Right lobe of liver (tissue), 6 donors: ENCODE results near the gene LRP2. TPM values are rescaled to one million over a fixed set of nuclear protein-coding genes. Genes with fewer than 3 reads are reported as not detected.

Experiments
- ATAC-seq, 4 donors: fragments of 200-7000 bp; cut with Tn5 transposase; one replicate each; pipeline ENCODE4 v1.9.1; 2020; ENCODE audit warnings: mild to moderate bottlenecking in 4 of 4, moderate library complexity in 4 of 4
- DNase-seq, 3 donors: peaks; one replicate each; pipeline ENCODE4 v3.0.0-alpha.2; 2020
- H3K27ac ChIP-seq, 3 donors: fragments of 200-600 bp; one replicate each; pipeline ENCODE4 v1.8.0; 2022
- H3K27me3 ChIP-seq, 2 donors: fragments of 200-600 bp; one replicate each; pipeline ENCODE4 v1.8.0; 2022
- H3K36me3 ChIP-seq, 4 donors: fragments of 200-600 bp; sonication (generic) in 1 of 4; one replicate each; pipeline versions ENCODE4 v1.5.1 to v1.8.0; 2017 to 2022; ENCODE audit warnings: control low read depth in 1 of 4
- H3K4me1 ChIP-seq, 4 donors: fragments of 200-600 bp; sonication (generic) in 1 of 4; one replicate each; pipeline versions ENCODE4 v1.5.1 to v1.8.0; 2017 to 2022; ENCODE audit warnings: control low read depth in 1 of 4
- H3K4me3 ChIP-seq, 3 donors: fragments of 200-600 bp; one replicate each; pipeline ENCODE4 v1.8.0; 2022
- H3K9me3 ChIP-seq, 4 donors: fragments of 200-600 bp; sonication (generic) in 1 of 4; one replicate each; pipeline versions ENCODE4 v1.5.1 to v1.8.0; 2017 to 2022; ENCODE audit warnings: control low read depth in 1 of 4
- POLR2A ChIP-seq: fragments of 450-650 bp; IDR thresholded peaks from one replicate; pipeline ENCODE4 v1.6.1; 2017; ENCODE audit warnings: antibody characterized with exemption, mild to moderate bottlenecking
- WGBS: methylation state at CpG from one replicate; pipeline ENCODE4 v1.1.6; 2018; ENCODE audit warnings: low coverage, low lambda C conversion rate; ENCODE audit not compliant: insufficient coverage; ENCODE audit errors: missing lambda C conversion rate; 5-methylcytosine and 5-hydroxymethylcytosine counted together
- intact Hi-C, 2 donors: fragments of 100-400 bp; cut with DNase I; formaldehyde crosslinking; loops; one replicate each; pipeline versions ENCODE4 v1.11.2 to v1.14.1; 2022
- total RNA-seq, 6 experiments: library from RNA; depleted of rRNA in 2 of 6; stranded (reverse); fragments of >200 nt in 2 of 6; fragmentation: NEBNext Ultra II Directional in 3 of 6; extraction: Animal tissue kit (Norgen Biotek cat#: 25700) in 3 of 6; gene quantifications; one replicate each; pipeline versions ENCODE4 v1.1.0 to v1.2.4, GENCODE V29; 2016 to 2023
- TF ChIP-seq, protein P1 (sequence below), 4 donors: fragments of 200-600 bp in 3 of 4; fragments of 450-650 bp in 1 of 4; IDR thresholded peaks; one replicate each; pipeline versions ENCODE4 v1.5.1 to v1.8.0; 2016 to 2022; ENCODE audit warnings: antibody characterized with exemption in 4 of 4, mild to moderate bottlenecking in 2 of 4
- donor health status: DM: no; HTN: yes; CAD: no.
- donor health status: DM: no; HTN: no; CAD: no.
- donor health status: DM: no; HTN: no; CAD: no.
- donor health status: DM: no; HTN: yes; CAD: no.
- donor health status: DM: no; HTN: yes; CAD: no.

Gene LRP2
- total RNA-seq, 6 experiments from 2014 or later: 0.51 to 4.4 (median 1.0) TPM

DNA sequence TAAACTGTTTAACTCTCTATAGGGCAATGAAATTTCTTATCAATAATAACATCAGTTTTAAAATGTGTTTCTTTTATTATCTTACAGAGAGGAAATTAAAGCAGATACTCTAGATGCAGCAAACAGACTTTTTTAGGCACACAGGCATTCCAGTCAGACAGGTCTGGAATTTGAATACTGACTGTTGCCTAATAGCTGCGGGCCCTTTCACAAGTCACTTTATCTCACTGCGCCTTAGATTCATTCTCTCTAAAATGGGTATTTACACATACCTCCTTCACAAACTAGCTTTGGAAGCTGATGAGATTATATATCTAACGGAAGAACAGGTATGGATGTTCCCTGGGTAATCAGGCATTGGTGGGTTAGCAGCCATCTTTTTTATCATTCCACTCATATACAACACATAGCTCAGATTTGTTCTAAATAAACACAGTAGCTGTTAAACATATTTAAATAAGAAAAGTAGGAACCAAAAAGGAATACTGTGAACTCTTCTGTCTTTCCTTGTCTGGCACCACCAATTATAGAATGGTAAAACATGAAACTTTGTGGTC, 104.2 kb downstream of the LRP2 start:
- peak in 2 of 4 donors; percentile 31 to 62 for ATAC-seq
- 48% methylated on average over 3 of the region's 3 CpGs for WGBS

DNA sequence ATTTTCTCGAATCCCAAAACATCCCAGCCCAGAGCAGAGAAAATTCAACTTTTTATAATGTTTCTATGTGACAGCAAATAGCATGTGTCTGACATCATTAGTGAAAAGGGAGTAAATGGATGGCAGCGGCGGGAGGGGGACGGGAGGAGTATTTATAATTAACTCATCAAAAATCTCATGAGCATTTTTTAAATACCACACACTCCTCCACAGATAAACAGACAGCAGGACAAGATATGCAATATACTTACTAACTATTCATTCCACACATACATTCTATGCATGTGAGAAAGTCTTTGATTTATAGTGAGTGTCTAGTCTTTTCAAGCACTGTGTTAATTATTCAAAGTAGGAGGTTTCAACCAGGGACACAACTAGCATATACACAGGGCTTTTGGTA, 107.6 kb downstream of the LRP2 start:
- no peak for ATAC-seq
- no peak for TF ChIP-seq POLR2A
- TF ChIP-seq, protein P1, sequence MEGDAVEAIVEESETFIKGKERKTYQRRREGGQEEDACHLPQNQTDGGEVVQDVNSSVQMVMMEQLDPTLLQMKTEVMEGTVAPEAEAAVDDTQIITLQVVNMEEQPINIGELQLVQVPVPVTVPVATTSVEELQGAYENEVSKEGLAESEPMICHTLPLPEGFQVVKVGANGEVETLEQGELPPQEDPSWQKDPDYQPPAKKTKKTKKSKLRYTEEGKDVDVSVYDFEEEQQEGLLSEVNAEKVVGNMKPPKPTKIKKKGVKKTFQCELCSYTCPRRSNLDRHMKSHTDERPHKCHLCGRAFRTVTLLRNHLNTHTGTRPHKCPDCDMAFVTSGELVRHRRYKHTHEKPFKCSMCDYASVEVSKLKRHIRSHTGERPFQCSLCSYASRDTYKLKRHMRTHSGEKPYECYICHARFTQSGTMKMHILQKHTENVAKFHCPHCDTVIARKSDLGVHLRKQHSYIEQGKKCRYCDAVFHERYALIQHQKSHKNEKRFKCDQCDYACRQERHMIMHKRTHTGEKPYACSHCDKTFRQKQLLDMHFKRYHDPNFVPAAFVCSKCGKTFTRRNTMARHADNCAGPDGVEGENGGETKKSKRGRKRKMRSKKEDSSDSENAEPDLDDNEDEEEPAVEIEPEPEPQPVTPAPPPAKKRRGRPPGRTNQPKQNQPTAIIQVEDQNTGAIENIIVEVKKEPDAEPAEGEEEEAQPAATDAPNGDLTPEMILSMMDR (IDR thresholded peaks at IDR 0.05): no peak
- no peaks in the 10 kb centered on the region for H3K27me3 ChIP-seq
- H3K4me3 ChIP-seq: no peak overlapping the region
- intact Hi-C loops: no loop called here
- WGBS: 60% methylated on average over 4 of the region's 4 CpGs
- H3K4me1 ChIP-seq: no peaks in the 10 kb centered on the region
- no peak overlapping the region for H3K27ac ChIP-seq
- no peaks in the 10 kb centered on the region for H3K36me3 ChIP-seq
- no peaks in the 10 kb centered on the region for H3K9me3 ChIP-seq
- no peak for DNase-seq

More for the DNA sequence above, 104.2 kb downstream of the LRP2 start:
- Histone ChIP-seq H3K27ac (no peak overlapping the region), H3K27me3 (no peaks in the 10 kb centered on the region), H3K4me1 (no peaks in the 10 kb centered on the region), H3K36me3 (no peaks in the 10 kb centered on the region), H3K9me3 (no peaks in the 10 kb centered on the region), H3K4me3 (no peak overlapping the region)
- intact Hi-C loops: no loop called here
- no peak for DNase-seq
- TF ChIP-seq POLR2A: no peak

DNA sequence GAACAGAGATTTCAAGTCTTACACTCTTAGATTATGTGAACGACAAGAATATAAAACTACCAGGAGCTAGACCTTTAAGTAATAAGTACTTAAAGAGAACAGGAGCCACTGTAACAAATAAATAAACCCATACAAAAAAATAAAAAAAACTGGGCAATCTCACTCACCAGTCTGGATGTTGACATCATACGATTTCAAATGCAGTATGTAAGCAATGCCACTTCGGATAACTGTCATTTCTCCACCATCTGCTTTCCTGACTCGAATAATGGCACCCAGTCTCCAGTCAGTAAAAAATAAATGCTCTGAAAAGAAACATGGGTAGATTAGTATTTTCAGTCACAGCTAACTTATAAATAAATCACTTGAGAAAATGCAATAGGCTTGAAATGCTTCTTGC, 115.1 kb downstream of the LRP2 start:
- no peak for TF ChIP-seq POLR2A
- TF ChIP-seq, protein P1 (IDR thresholded peaks at IDR 0.05): no peak
- no peak for DNase-seq
- no peak for ATAC-seq
- Histone ChIP-seq H3K36me3 (no peaks in the 10 kb centered on the region), H3K4me3 (no peak overlapping the region), H3K27me3 (no peaks in the 10 kb centered on the region), H3K27ac (no peak overlapping the region), H3K4me1 (no peaks in the 10 kb centered on the region), H3K9me3 (no peaks in the 10 kb centered on the region)
- intact Hi-C loops: no loop called here
- WGBS: 80% methylated on average over 4 of the region's 4 CpGs

DNA sequence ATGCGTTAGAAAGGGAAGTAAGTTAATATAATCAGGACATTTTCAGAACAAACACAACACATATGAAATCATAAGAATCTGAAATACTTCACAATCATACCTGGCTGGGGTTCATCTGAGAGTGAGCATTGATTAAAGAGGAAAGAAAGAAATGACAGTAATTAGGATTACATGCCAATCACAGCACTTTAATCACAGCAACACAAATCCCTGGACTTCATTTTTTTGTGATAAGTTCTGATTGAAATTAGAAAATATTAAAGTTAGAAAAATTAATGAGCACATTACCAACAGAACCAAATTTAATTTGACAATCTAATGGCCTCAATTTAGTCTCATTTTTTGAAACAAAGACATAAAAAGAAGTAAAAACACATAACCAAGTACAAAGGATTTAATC, 121.9 kb downstream of the LRP2 start:
- ATAC-seq (no peak), DNase-seq (no peak)
- intact Hi-C loops: no loop called here
- H3K27ac ChIP-seq: no peak overlapping the region
- H3K4me3 ChIP-seq: no peak overlapping the region
- H3K4me1 ChIP-seq: no peaks in the 10 kb centered on the region
- no peaks in the 10 kb centered on the region for H3K36me3 ChIP-seq
- no peaks in the 10 kb centered on the region for H3K27me3 ChIP-seq
- WGBS: 82% methylated on average over 1 of the region's 1 CpG
- TF ChIP-seq, protein P1 (IDR thresholded peaks at IDR 0.05): no peak
- TF ChIP-seq POLR2A: no peak
- no peaks in the 10 kb centered on the region for H3K9me3 ChIP-seq

DNA sequence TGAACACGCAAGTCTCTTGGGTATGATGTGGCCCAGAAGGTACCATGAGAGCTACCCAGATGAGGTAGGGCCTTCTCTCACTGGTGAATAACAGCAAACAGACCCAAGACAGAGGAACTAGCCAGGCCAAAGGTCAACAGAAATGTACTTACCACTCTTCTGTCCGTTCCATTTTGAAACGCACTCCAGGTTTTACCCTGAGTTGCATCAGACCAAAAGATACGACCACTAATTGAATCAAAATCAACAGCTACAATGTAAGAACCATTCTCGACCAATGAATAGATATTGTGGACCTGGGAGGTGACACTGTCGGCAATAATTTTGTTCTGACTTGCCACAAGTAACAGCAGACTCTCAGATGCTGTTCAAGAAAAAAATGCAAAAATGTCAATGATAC, 124.4 kb downstream of the LRP2 start:
- WGBS: 78% methylated on average over 6 of the region's 6 CpGs
- no peak overlapping the region for H3K27ac ChIP-seq
- H3K4me1 ChIP-seq: no peaks in the 10 kb centered on the region
- no peaks in the 10 kb centered on the region for H3K9me3 ChIP-seq
- no peak for DNase-seq
- no peak for TF ChIP-seq POLR2A
- TF ChIP-seq, protein P1 (IDR thresholded peaks at IDR 0.05): no peak
- H3K36me3 ChIP-seq: no peaks in the 10 kb centered on the region
- no peak for ATAC-seq
- H3K4me3 ChIP-seq: no peak overlapping the region
- no peaks in the 10 kb centered on the region for H3K27me3 ChIP-seq
- intact Hi-C loops: no loop called here
